H7 (cell line): ENCODE data around the gene RNFT1. TPM values are rescaled to one million over a fixed set of nuclear protein-coding genes. Genes with fewer than 3 reads are reported as not detected.
A peak's percentile ranks its signal among the peaks of the same experiment; 100 is the strongest.
"Not testable (repeated sequence)": the region's sequence is repeated elsewhere in the genome, so short reads cannot be mapped to it uniquely, and the experiment has no call there.

Source experiments
- DNase-seq: peaks from one replicate; pipeline ENCODE4 v3.0.0; 2012
- H3K27me3 ChIP-seq: 2 replicates; pipeline ENCODE4 v1.6.0; 2011; ENCODE audit warnings: mild to moderate bottlenecking, low read length; ENCODE audit not compliant: control insufficient read depth, insufficient read depth
- H3K36me3 ChIP-seq: replicated peaks from 2 replicates; pipeline ENCODE4 v1.5.1; 2011; ENCODE audit warnings: low read length; ENCODE audit not compliant: control insufficient read depth, insufficient read depth
- H3K4me3 ChIP-seq: 2 replicates; pipeline ENCODE4 v1.5.1; 2011; ENCODE audit warnings: low read depth, mild to moderate bottlenecking, control low read depth, low read length, moderate library complexity; ENCODE audit not compliant: insufficient read depth
- total RNA-seq: library from RNA; depleted of rRNA; stranded (reverse); fragments of >200 nt; shearing (Covaris generic); gene quantifications from 2 replicates; pipeline ENCODE4 v1.2.3, GENCODE V29; 2014

Gene RNFT1
- total RNA-seq, 1 experiment from 2014 or later, result 4.5 TPM

DNA sequence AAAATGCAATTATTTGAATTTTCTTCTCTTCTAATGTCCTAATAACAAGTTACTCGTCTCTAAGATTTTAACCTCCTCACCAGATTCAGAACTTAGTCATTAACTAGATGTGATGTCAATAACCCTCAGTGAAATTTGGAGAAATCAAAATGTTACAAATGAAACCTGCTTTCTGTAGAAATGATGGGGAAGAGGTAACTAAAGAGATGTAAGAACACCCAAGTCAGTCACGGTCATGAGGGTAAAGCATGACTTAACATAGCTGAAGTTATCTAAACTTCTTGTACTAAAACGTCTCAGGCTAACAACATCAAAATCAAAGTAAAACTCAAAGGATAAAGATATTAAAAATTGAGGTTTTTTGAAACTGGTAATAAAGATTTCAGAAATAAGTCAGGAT lies 9.7 kb downstream of the RNFT1 start:
- H3K27me3 ChIP-seq, result no peaks in the 10 kb centered on the region
- DNase-seq, result no peak
- H3K36me3 ChIP-seq, result no peaks in the 10 kb centered on the region
- no peak overlapping the region for H3K4me3 ChIP-seq

DNA sequence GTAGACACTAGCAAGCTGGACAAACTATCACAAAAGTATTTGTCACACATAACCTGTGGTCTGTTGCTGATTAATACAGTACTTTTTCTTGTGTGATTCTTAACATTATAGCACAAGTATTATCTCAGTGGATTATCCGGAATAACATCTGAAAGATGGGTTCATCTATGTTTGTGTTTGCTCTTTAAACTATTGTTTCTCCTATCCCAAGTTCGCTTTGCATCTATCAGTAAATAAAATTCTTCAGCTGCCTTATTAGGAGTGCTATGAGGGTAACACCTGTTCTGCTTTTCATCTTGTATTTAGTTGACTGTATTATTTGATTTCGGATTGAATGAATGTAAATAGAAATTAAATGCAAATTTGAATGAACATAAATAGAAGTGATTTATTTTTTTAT lies 14.5 kb downstream of the RNFT1 start:
- Histone ChIP-seq H3K36me3 (peaks cover 2% of the 10 kb centered on the region; the same call in 1 of the 2 replicates), H3K27me3 (no peaks in the 10 kb centered on the region), H3K4me3 (no peak overlapping the region)
- DNase-seq, result no peak

DNA sequence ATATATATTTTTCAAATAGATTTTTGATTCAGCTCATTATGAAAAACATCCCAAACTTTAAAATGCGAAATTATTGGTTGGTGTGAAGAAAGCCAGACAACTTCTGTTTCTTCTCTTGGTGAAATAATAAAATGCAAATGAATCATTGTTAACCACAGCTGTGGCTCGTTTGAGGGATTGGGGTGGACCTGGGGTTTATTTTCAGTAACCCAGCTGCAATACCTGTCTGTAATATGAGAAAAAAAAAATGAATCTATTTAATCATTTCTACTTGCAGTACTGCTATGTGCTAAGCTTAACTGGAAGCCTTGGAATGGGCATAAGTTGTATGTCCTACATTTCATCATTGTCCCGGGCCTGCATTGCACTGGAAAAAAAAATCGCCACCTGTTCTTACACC lies 17.2 kb downstream of the RNFT1 start:
- not testable (repeated sequence) for H3K27me3 ChIP-seq, H3K4me3 ChIP-seq, DNase-seq, H3K36me3 ChIP-seq

GRCh38 chr17:59946433-59946832 lies 18.1 kb downstream of the RNFT1 start:
- not testable (repeated sequence) for H3K4me3 ChIP-seq, DNase-seq, H3K27me3 ChIP-seq, H3K36me3 ChIP-seq

DNA sequence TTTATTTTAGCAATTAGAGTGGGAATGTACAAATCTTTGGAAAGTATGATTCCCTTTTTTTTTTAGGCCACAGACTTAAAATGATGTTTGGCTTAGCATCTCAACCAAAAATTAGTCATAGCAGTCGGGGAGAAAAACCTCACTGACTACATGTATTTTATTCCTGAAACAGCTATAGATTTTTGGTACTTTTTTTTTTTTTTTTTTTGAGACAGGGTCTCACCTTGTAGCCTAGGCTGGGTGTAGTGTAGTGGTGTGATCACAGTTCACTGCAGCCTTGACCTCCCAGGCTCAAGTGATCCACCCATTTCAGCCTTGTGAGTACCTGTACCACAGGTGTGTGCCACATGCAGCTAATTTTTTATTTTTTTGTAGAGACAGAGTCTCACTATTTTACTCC lies 23.4 kb downstream of the RNFT1 start:
- H3K27me3 ChIP-seq, result no peaks in the 10 kb centered on the region
- no peak for DNase-seq

DNA sequence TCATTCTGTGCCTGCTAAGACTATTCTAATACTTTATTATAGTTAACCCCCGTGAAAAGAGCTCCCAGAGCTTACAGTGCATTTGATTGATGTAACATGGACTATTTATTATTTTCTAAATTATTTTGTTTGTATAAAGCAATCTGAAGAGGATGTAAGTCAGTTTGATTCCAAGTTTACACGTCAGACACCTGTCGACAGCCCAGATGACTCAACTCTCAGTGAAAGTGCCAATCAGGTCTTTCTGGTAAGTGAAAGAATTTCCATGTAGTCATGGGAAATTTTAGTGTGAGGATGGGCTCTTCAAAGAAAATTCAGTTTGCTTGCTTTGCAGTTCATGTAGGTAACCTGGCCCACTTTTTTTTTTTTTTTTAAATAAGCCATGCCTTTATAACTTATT lies 23.8 kb downstream of the RNFT1 start:
- not testable (repeated sequence) for DNase-seq, H3K27me3 ChIP-seq, H3K4me3 ChIP-seq, H3K36me3 ChIP-seq

More for the DNA sequence above, 23.4 kb downstream of the RNFT1 start:
- Histone ChIP-seq H3K4me3 (no peak overlapping the region), H3K36me3 (peaks cover 3% of the 10 kb centered on the region; the same call in 1 of the 2 replicates)

GRCh38 chr17:59933317-59933716 lies 31.2 kb downstream of the RNFT1 start:
- not testable (repeated sequence) for H3K36me3 ChIP-seq, H3K4me3 ChIP-seq, H3K27me3 ChIP-seq, DNase-seq

- not testable (repeated sequence) for DNase-seq, H3K27me3 ChIP-seq, H3K36me3 ChIP-seq, H3K4me3 ChIP-seq
These were observed 33.8 kb downstream of the RNFT1 start for GRCh38 chr17:59930768-59931167.

DNA sequence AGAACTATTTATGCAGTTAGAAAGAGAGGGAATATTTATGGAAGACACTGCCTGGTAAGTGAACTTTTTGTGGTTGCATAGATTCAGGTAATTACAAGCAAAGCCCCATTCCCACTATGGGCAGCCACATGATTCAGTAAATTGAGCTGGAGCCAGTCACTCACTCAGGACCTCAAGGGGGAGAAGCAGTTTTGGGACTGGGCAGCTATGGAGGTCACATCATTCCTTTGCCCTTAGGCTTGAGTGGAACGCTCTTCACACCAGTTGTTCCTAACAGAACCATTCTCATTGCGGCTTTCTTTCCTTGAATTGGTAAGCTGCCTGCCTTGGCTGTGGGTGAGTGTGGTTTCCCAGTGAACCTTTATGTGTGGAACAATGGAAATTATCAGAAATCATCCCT lies 34.4 kb downstream of the RNFT1 start:
- DNase-seq, H3K27me3 ChIP-seq, H3K36me3 ChIP-seq: not testable (repeated sequence)

GRCh38 chr17:59920637-59921036 lies 43.9 kb downstream of the RNFT1 start:
- H3K36me3 ChIP-seq, H3K4me3 ChIP-seq, DNase-seq, H3K27me3 ChIP-seq: not testable (repeated sequence)

More for the DNA sequence above, 34.4 kb downstream of the RNFT1 start:
- H3K4me3 ChIP-seq, result not testable (repeated sequence)

- Histone ChIP-seq H3K4me3 (no peak overlapping the region), H3K27me3 (no peaks in the 10 kb centered on the region), H3K36me3 (peaks cover 3% of the 10 kb centered on the region)
- DNase-seq, result no peak
These were observed 48.1 kb downstream of the RNFT1 start for GRCh38 chr17:59916446-59916845.

DNA sequence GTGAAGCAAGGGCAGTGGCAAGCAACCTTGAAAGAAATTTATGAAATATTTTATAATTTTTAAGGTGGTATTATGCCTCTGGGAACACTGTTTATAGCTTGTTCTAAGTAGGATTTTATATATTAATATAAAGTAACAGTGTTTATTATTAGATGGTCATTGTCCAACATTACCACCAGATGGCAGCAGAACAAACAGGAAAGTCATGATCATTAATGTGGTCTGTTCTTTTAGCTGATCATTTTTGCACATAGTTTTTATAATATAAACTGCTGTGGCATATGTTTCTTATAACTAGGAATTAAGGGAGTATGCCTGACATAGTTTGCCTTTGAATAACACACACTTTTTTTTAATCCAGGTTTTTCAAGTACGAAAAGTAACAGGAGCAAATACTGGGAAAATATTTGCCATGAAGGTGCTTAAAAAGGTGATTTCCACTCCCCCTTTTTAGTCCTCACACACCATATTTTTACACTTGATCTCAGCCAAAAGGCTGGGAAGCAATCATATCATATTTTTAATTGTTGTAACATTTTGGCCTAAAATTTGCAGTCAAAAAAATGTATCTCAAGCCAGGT lies 50.2 kb downstream of the RNFT1 start:
- DNase-seq, result peak; percentile 64
- Histone ChIP-seq H3K36me3 (peaks cover 3% of the 10 kb centered on the region), H3K4me3 (no peak overlapping the region), H3K27me3 (no peaks in the 10 kb centered on the region)

DNA sequence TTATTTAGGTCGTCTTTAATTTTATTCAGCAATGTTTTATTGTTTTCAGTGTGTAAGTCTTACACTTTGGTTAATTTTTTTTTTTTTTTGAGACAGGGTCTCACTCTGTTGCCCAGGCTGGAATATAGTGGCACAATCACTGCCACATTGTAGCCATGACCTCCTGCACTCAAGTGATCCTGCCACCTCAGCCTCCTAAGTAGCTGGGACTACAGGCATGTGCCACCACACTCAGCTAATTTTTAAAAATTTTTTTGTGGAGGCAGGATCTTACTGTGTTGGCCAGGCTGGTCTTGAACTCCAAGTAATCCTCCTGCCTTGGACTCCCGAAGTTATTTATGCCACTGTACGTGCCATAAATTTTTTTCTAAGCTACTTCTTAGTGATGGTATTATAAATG lies 57.1 kb downstream of the RNFT1 start:
- Histone ChIP-seq H3K36me3 (no peaks in the 10 kb centered on the region; the same call in 1 of the 2 replicates), H3K27me3 (no peaks in the 10 kb centered on the region), H3K4me3 (no peak overlapping the region)
- DNase-seq, result no peak

GRCh38 chr17:59903455-59903854 lies 61.1 kb downstream of the RNFT1 start:
- DNase-seq, result no peak
- H3K4me3 ChIP-seq, result no peak overlapping the region
- H3K27me3 ChIP-seq, result no peaks in the 10 kb centered on the region
- H3K36me3 ChIP-seq, result no peaks in the 10 kb centered on the region
